Progenitor cell of endocrine pancreas (in vitro differentiated cells): ENCODE data around the gene TRRAP. TPM values are rescaled to one million over a fixed set of nuclear protein-coding genes. Genes with fewer than 3 reads are reported as not detected.

Experiments
- DNase-seq: peaks from one replicate; pipeline ENCODE4 v3.0.0; 2021; ENCODE audit warnings: low spot score; ENCODE audit not compliant: unreplicated experiment
- H3K27ac Mint-ChIP-seq: 2 replicates; pipeline ENCODE4 v1.8.0; 2021; ENCODE audit warnings: mild to moderate bottlenecking, moderate library complexity, mixed read lengths
- H3K27me3 Mint-ChIP-seq: 2 replicates; pipeline ENCODE4 v1.8.0; 2021; ENCODE audit warnings: mixed read lengths
- H3K36me3 Mint-ChIP-seq: 2 replicates; pipeline ENCODE4 v1.8.0; 2022; ENCODE audit warnings: mixed read lengths; ENCODE audit not compliant: insufficient read depth
- H3K4me1 Mint-ChIP-seq: 2 replicates; pipeline ENCODE4 v1.8.0; 2021; ENCODE audit warnings: low read depth, mixed read lengths
- H3K4me3 Mint-ChIP-seq: 2 replicates; pipeline ENCODE4 v1.8.0; 2021; ENCODE audit warnings: low read depth, mild to moderate bottlenecking, moderate library complexity, mixed read lengths
- H3K9me3 Mint-ChIP-seq: 2 replicates; pipeline ENCODE4 v1.8.0; 2021; ENCODE audit warnings: low read depth, mixed read lengths
- CTCF ChIP-seq: fragments of 200-600 bp; sonication (generic); IDR thresholded peaks from one replicate; pipeline ENCODE4 v1.5.0; 2021; ENCODE audit warnings: antibody characterized with exemption, mild to moderate bottlenecking; ENCODE audit not compliant: unreplicated experiment
- total RNA-seq: library from RNA; stranded (reverse); gene quantifications from 2 replicates; pipeline ENCODE4 v1.2.1, GENCODE V29; 2021

Gene TRRAP
- total RNA-seq, 1 donor from 2014 or later, result 75.8 TPM

GRCh38 chr7:98969386-98969785, 91.1 kb downstream of the TRRAP start:
- TF ChIP-seq CTCF, result no peak
- no peaks in the 10 kb centered on the region for H3K9me3 Mint-ChIP-seq
- H3K4me1 Mint-ChIP-seq, result no peaks in the 10 kb centered on the region
- no peak overlapping the region for H3K27ac Mint-ChIP-seq
- no peaks in the 10 kb centered on the region for H3K27me3 Mint-ChIP-seq
- DNase-seq, result no peak
- peaks cover 40% of the 10 kb centered on the region for H3K36me3 Mint-ChIP-seq
- no peak overlapping the region for H3K4me3 Mint-ChIP-seq

GRCh38 chr7:98970016-98970615, 91.8 kb downstream of the TRRAP start:
- H3K4me1 Mint-ChIP-seq, result no peaks in the 10 kb centered on the region
- H3K9me3 Mint-ChIP-seq, result no peaks in the 10 kb centered on the region
- H3K27me3 Mint-ChIP-seq, result no peaks in the 10 kb centered on the region
- H3K36me3 Mint-ChIP-seq, result peaks cover 38% of the 10 kb centered on the region
- no peak for TF ChIP-seq CTCF
- H3K4me3 Mint-ChIP-seq, result no peak overlapping the region
- DNase-seq, result no peak
- H3K27ac Mint-ChIP-seq, result no peak overlapping the region

GRCh38 chr7:98970805-98971204, 92.5 kb downstream of the TRRAP start:
- Mint-ChIP-seq H3K9me3 (no peaks in the 10 kb centered on the region), H3K4me1 (no peaks in the 10 kb centered on the region), H3K36me3 (peaks cover 33% of the 10 kb centered on the region), H3K4me3 (no peak overlapping the region), H3K27ac (no peak overlapping the region), H3K27me3 (no peaks in the 10 kb centered on the region)
- DNase-seq, result no peak
- TF ChIP-seq CTCF, result no peak

- no peaks in the 10 kb centered on the region for H3K9me3 Mint-ChIP-seq
These were observed 95.9 kb downstream of the TRRAP start for GRCh38 chr7:98974205-98974604.

More at GRCh38 chr7:98974205-98974604, 95.9 kb downstream of the TRRAP start:
- TF ChIP-seq CTCF, result no peak
- no peak for DNase-seq
- H3K4me1 Mint-ChIP-seq, result no peaks in the 10 kb centered on the region
- H3K27me3 Mint-ChIP-seq, result no peaks in the 10 kb centered on the region
- H3K4me3 Mint-ChIP-seq, result no peak overlapping the region
- H3K36me3 Mint-ChIP-seq, result peaks cover 21% of the 10 kb centered on the region
- H3K27ac Mint-ChIP-seq, result no peak overlapping the region
